Stimulated activated CD8-positive, alpha-beta memory T cell treated with anti-CD3 and anti-CD28 coated beads, Interleukin-7, amount 100 ng/mL, for 24 hours (primary cell): Measurements from ENCODE around the gene PPM1D.
"Not testable (repeated sequence)": the region's sequence is repeated elsewhere in the genome, so short reads cannot be mapped to it uniquely, and the experiment has no call there.

Experiments
- DNase-seq: peaks from one replicate; pipeline ENCODE4 v3.0.0-alpha.2; 2020; ENCODE audit warnings: low read depth

PPM1D gene

DNA sequence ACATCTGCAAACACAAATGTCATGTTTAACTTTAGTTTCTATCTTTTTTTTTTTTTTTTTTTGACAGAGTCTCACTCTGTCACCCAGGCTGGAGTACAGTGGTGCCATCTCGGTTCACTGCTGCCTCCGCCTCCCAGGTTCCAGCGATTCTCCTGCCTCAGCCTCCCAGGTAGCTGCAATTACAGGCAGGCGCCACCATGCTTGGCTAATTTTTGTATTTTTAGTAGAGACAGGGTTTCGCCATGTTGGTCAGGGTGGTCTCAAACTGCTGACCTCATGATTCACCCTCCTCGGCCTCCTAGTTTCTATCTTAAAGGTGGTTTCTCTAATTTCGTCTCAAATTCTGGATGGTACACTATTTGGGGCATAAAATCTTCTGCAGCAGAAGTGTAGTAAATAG, 5.8 kb upstream of the PPM1D start:
- not testable (repeated sequence) for DNase-seq

- no peak for DNase-seq
Observed at GRCh38 chr17:60594734-60595133, 5.3 kb upstream of the PPM1D start.

GRCh38 chr17:60597297-60597696, 2.7 kb upstream of the PPM1D start:
- DNase-seq, result no peak

GRCh38 chr17:60598001-60598736, 1.8 kb upstream of the PPM1D start:
- DNase-seq, result no peak

DNA sequence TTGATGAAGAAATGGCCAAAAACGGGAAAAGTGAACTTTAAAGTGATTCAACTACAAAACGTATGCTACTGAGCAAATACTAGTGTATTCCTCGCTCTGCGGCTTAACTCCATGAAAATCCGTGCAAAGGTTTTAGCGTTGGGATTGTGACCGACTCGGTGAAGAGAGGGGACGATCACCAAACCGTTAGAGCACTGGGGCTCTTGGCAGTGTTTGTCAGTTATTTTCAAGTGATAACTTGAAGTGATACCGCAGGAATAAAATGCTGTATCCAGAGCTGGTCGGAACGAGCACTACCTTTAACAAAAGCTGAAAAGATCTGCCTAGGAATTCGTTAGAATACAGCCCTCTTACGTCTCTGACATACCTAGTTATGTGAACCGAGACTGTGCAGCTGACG, 773 bp upstream of the PPM1D start:
- DNase-seq, result no peak

DNA sequence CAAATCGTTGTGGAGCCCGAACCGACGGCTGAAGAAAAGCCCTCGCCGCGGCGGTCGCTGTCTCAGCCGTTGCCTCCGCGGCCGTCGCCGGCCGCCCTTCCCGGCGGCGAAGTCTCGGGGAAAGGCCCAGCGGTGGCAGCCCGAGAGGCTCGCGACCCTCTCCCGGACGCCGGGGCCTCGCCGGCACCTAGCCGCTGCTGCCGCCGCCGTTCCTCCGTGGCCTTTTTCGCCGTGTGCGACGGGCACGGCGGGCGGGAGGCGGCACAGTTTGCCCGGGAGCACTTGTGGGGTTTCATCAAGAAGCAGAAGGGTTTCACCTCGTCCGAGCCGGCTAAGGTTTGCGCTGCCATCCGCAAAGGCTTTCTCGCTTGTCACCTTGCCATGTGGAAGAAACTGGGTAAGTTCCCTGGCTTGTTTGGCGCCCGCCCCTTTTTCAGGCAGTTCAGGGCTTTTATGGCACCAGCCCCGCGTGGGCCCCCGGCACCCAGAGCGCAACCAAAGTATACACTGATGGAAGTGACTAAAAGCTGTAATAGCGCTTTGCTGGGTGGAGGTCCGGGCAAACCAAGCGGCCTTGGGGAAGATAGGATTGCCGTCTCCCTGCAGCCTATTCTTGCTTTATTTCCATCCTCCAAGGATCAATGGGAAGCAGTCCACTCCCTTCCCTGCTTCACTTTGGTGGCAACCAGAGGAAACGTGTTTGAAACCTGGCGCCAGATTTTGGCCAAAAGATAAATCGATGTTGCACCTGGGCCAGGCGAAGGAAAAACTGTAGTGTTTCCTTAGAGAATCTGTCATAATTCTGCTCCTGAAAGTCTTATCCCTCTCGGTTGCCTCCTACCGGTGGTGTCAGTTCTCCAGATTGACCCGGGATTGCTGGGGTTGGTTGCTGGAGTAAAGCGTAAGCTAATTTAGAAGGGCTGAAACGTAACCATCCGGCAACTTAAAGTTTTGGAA, 775 bp downstream of the PPM1D start:
- peak; percentile 25 for DNase-seq

DNA sequence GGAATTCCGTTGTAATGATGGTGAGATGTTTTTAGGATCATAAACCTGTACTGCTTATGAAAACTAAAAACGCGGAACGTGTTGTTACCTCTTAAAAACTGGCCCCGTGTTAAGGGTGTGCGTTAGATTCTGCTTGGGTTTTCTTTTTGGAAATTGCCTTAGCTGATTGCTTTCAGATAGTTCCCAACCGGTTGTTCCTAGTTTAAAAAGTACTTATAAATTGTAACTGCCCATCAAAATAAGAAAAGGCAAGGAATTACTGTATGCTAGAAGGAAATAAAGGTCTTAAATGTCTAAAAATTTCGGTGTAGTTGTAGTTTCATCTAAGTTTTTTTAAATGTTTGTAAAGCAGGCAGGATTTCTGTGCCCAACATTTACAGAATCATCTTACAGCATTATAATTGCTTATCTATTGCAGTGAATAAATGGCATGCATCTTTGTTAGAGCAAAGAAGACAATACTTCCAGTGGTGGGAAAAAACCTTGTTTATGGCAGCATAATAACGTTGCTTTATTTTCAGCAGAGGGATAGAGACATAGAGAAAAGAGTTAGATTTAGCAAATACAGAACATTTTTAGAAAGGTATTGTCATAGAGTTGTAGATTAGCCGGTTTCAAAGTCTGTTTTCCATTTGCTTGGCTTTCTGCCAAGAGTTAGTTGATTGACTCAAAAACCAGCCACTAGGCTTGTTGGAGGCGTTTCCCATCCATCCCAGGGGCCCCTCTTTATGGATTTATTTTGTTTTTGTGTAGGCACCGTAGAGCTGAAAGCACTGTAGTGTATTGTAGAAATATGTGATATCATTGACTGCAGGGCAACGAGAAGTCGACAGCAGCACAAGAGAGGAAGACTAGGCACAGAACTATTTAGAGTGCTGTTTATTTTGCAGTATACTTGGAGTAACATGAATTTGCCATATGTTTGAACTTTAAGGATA, 1.7 kb downstream of the PPM1D start:
- no peak for DNase-seq

DNA sequence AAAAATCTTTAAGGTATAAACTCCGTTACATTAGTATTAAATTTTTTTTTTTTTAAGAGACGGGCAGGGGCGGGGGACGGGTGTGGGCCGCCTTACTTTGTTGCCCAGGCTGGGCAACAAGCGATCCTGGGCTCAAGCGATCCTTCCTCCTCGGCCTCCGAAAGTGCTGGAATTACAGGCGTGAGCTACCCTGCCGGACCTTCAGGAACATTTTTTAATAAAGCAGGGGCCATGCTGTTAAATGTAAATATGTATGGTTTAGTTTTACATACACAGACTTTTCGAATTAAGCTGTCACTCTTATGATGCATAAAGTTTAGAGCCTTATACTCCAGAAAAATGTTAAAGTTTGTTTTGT, 2.4 kb downstream of the PPM1D start:
- DNase-seq, result no peak

- DNase-seq, result no peak
Observed at GRCh38 chr17:60602871-60603270, 2.9 kb downstream of the PPM1D start.

GRCh38 chr17:60603477-60603876, 3.5 kb downstream of the PPM1D start:
- not testable (repeated sequence) for DNase-seq

DNA sequence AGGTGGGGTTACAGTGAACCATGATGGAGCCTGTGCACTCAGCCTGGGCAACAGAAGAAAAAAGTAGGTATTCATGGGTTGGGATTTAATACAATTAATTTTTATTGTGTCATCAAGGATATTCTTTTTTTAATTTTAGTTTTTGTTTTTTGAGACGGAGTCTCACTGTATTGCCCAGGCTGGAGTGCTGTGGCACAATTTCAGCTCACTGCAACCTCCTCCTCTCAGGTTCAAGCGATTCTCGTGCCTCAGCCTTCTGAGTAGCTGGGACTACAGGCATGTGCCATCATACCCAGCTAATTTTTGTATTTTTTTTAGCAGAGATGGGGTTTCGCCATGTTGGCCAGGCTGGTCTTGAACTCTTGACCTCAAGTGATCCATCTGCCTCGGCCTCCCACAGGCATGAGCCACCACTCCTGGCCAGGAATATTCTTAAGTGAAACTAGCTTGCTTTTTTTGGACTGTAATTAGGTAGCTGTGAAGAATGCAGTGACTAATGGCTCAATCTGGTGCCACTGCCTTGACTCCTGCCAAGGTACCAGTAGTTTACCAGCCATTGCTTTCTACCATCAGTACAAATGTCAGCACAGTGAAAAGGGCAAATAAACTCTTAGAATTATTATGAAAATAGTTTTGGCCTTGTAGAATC, 4.8 kb downstream of the PPM1D start:
- DNase-seq, result no peak

GRCh38 chr17:60606036-60606435, 6.0 kb downstream of the PPM1D start:
- no peak for DNase-seq

DNA sequence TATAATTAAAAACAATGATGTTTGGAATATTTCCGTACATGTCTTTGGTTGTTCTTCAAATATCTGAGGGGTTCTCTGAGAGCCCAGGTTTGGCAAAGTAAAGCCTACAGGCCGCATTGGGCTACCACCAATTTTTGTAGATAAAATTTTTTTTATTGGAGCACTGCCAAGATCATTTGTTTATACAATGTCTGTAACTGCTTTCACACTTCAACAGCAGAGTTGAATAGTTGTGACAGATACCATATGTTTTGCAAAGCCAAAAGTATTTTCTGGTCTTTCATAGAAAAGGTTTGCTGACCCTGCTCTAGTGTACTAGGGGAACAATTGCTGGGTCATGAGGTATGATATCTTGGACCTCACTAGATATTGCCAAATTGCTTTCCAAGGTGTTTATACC, 10.5 kb downstream of the PPM1D start:
- DNase-seq, result no peak

DNA sequence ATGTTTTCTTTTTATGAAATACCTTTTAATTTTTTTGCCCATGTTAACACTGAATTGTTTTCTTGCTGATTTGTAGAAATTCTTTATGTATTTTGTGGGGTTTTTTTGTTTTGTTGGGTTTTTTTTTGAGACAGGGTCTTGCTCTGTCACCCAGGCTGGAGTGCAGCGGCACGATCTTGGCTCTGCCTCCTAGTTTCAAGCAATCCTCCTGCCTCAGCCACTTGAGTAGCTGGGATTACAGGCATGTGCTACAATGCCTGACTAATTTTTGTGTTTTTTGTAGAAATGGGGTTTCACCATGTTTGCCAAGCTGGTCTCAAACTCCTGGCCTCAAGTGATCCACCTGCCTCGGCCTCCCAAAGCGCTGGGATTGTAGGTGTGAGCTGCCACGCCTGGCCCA, 11.3 kb downstream of the PPM1D start:
- DNase-seq, result not testable (repeated sequence)

GRCh38 chr17:60613325-60613724, 13.3 kb downstream of the PPM1D start:
- no peak for DNase-seq

DNA sequence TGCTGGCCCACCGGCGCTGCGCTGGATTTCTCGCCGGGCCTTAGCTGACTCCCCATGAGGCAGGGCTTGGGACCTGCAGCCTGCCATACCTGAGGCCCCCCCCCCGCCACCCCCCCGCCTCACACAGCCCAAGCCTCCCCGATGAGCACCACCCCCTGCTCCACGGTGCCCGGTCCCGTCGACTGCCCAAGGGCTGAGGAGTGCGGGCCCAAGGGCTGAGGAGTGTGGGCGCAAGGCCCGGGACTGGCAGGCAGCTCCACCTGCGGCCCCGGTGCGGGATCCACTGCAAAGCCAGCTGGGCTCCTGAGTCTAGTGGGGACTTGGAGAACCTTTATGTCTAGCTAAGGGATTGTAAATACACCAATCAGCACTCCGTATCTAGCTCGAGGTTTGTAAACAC, 13.8 kb downstream of the PPM1D start:
- not testable (repeated sequence) for DNase-seq

- DNase-seq, result not testable (repeated sequence)
Observed at GRCh38 chr17:60614247-60614646, 14.3 kb downstream of the PPM1D start.

DNA sequence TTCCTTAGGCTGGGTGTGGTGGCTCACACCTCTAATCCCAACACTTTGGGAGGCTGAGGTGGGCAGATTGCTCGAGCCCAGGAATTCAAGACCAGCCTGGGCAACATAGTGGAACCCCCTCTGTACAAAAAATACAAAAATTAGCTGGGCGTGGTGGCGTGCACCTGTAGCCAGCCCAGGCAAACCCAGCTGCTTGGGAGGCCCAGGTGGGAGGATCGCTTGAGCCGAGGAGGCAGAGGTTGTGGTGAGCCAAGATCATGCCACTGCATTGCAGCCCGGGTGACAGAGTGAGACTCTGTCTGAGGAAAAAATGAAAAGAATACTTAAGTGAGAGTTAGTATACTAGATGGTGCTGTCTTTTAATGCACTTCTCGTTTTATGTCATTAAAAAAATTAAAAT, 15.1 kb downstream of the PPM1D start:
- no peak for DNase-seq

DNA sequence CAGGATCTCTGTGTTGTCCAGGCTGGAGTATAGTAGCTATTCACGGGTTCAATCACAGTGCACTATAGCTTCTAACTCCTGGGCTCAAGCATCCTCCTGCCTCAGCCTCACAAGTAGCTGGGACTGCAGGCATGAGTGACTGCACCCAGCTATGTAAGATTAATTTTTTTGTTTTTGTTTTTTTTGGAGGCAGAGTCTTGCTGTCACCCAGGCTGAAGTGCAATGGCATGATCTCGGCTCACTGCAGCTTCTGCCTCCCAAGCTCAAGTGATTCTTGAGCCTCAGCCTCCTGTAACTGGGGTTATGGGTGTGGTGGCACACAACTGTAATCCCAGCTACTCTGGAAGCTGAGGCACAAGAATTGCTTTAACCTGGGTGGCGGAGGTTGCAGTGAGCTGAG, 15.8 kb downstream of the PPM1D start:
- DNase-seq, result no peak

- DNase-seq, result no peak
Observed at GRCh38 chr17:60618080-60618479, 18.1 kb downstream of the PPM1D start.

- DNase-seq, result no peak
Observed at GRCh38 chr17:60618854-60619526, 19.0 kb downstream of the PPM1D start.
